ENCODE results near the gene NCAM1.

NCAM1 gene

GRCh38 chr11:112942966-112943643 lies 18.1 kb upstream of the NCAM1 start:
- H3K27me3 ChIP-seq (replicated peaks; ENCODE audit: insufficient read depth, low read length), result no peaks in the 10 kb centered on the region
- no peak for TF ChIP-seq EZH2 (optimal IDR thresholded peaks at IDR 0.05; ENCODE audit: low read depth, low read length)
- no peak for TF ChIP-seq EZH2phosphoT487 (IDR thresholded peaks at IDR 0.05; ENCODE audit: low read length)
- TF ChIP-seq CTCF (IDR thresholded peaks at IDR 0.05; ENCODE audit: low read length), result no peak
- H2AFZ ChIP-seq (ENCODE audit: low read length), result no peak overlapping the region
- H3K9me3 ChIP-seq (replicated peaks; ENCODE audit: insufficient read depth, low read length), result no peaks in the 10 kb centered on the region
- no peak overlapping the region for H3K4me2 ChIP-seq (ENCODE audit: low read depth, low read length)
- no peaks in the 10 kb centered on the region for H3F3A ChIP-seq (ENCODE audit: insufficient read depth, low read length)
- H3K9ac ChIP-seq (ENCODE audit: low read length), result no peak overlapping the region
- no peaks in the 10 kb centered on the region for H3K79me2 ChIP-seq (ENCODE audit: low read length)
- 0 out of 2 replicates have a peak, but pooled peaks cover 2% of the 10 kb centered on the region for H3K4me1 ChIP-seq (ENCODE audit: low read length)
- H4K20me1 ChIP-seq (ENCODE audit: insufficient read depth, low read length), result no peaks in the 10 kb centered on the region
- no peaks in the 10 kb centered on the region for H3K36me3 ChIP-seq (replicated peaks; ENCODE audit: insufficient read depth, low read length)
- no peaks in the 10 kb centered on the region for H3K9me2 ChIP-seq (replicated peaks; ENCODE audit: insufficient read depth, low read length)
- no peak overlapping the region for H3K4me3 ChIP-seq (ENCODE audit: low read length)
- H3K27ac ChIP-seq (ENCODE audit: low read length), result no peak overlapping the region
- no peak for DNase-seq

GRCh38 chr11:112946866-112947265 lies 14.4 kb upstream of the NCAM1 start:
- Histone ChIP-seq H3K27me3 (replicated peaks; ENCODE audit: insufficient read depth, low read length) (no peaks in the 10 kb centered on the region), H3K4me1 (ENCODE audit: low read length) (no peaks in the 10 kb centered on the region), H3K9me3 (replicated peaks; ENCODE audit: insufficient read depth, low read length) (no peaks in the 10 kb centered on the region), H3K4me3 (ENCODE audit: low read length) (no peak overlapping the region), H3K79me2 (ENCODE audit: low read length) (no peaks in the 10 kb centered on the region), H3K27ac (ENCODE audit: low read length) (no peak overlapping the region), H3K4me2 (ENCODE audit: low read depth, low read length) (no peak overlapping the region), H3K9me2 (replicated peaks; ENCODE audit: insufficient read depth, low read length) (no peaks in the 10 kb centered on the region), H3K36me3 (replicated peaks; ENCODE audit: insufficient read depth, low read length) (no peaks in the 10 kb centered on the region), H4K20me1 (ENCODE audit: insufficient read depth, low read length) (no peaks in the 10 kb centered on the region), H2AFZ (ENCODE audit: low read length) (no peak overlapping the region), H3F3A (ENCODE audit: insufficient read depth, low read length) (no peaks in the 10 kb centered on the region), H3K9ac (ENCODE audit: low read length) (no peak overlapping the region)
- no peak for DNase-seq
- TF ChIP-seq CTCF (IDR thresholded peaks at IDR 0.05; ENCODE audit: low read length) (no peak), EZH2phosphoT487 (IDR thresholded peaks at IDR 0.05; ENCODE audit: low read length) (no peak), EZH2 (optimal IDR thresholded peaks at IDR 0.05; ENCODE audit: low read depth, low read length) (no peak)

GRCh38 chr11:112949781-112950575 lies 11.2 kb upstream of the NCAM1 start:
- Histone ChIP-seq H3K9me3 (replicated peaks; ENCODE audit: insufficient read depth, low read length) (no peaks in the 10 kb centered on the region), H3K4me1 (ENCODE audit: low read length) (no peaks in the 10 kb centered on the region), H3K4me2 (ENCODE audit: low read depth, low read length) (no peak overlapping the region), H3K4me3 (ENCODE audit: low read length) (no peak overlapping the region), H3K36me3 (replicated peaks; ENCODE audit: insufficient read depth, low read length) (no peaks in the 10 kb centered on the region), H3K27ac (ENCODE audit: low read length) (no peak overlapping the region), H3F3A (ENCODE audit: insufficient read depth, low read length) (no peaks in the 10 kb centered on the region), H3K9me2 (replicated peaks; ENCODE audit: insufficient read depth, low read length) (no peaks in the 10 kb centered on the region), H3K27me3 (replicated peaks; ENCODE audit: insufficient read depth, low read length) (no peaks in the 10 kb centered on the region), H3K79me2 (ENCODE audit: low read length) (no peaks in the 10 kb centered on the region), H4K20me1 (ENCODE audit: insufficient read depth, low read length) (no peaks in the 10 kb centered on the region), H3K9ac (ENCODE audit: low read length) (no peak overlapping the region), H2AFZ (ENCODE audit: low read length) (no peak overlapping the region)
- no peak for DNase-seq
- TF ChIP-seq CTCF (IDR thresholded peaks at IDR 0.05; ENCODE audit: low read length), result no peak
- TF ChIP-seq EZH2 (optimal IDR thresholded peaks at IDR 0.05; ENCODE audit: low read depth, low read length), result no peak
- TF ChIP-seq EZH2phosphoT487 (IDR thresholded peaks at IDR 0.05; ENCODE audit: low read length), result no peak
